NK-92 treated with Interleukin-12 subunit alpha and Interleukin-12 subunit beta, amount 100 ng/mL, for 24 hours (cell line): Measurements from ENCODE around the gene ZNRF1.
"Not testable (repeated sequence)": the region's sequence is repeated elsewhere in the genome, so short reads cannot be mapped to it uniquely, and the experiment has no call there.

Source experiments
- DNase-seq: peaks from one replicate; lab custom pipeline; 2025; lab: John Stamatoyannopoulos, UW

Gene ZNRF1

DNA sequence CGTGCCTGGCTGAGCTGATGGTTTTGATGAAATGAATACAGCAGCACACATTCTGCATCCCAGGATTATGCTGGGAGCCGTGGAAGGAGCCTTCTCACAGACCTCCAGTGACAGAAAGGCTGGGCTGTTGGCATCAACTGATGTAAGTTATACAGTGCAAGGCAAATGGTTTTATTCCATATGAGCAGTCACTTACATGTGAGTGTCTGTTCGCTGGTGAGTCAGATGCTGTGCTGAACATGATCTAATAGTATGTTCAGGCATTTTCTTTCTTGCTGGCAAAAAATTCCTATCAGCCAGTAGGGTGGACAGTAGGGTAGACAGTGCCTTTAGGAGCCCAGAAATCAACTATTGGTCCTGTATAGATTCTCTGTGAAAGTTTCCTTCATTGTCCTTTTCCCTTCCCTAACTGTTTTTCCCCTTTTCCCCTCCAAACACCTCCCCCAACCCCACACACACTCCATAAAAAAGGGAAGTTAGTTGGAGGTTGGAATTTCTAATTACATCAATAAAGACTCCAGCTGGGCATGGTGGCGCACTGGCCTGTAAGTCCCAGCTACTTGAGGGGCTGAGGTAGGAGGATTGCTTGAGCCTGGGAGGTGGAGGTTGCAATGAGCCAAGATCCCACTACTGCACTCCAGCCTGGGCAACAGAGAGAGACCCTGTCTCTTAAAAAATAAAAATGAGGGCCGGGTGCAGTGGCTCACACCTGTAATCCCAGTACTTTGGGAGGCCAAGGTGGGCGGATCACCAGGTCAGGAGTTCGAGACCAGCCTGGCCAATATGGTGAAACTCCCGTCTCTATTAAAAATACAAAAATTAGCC, 81.6 kb downstream of the ZNRF1 start:
- DNase-seq = no peak

DNA sequence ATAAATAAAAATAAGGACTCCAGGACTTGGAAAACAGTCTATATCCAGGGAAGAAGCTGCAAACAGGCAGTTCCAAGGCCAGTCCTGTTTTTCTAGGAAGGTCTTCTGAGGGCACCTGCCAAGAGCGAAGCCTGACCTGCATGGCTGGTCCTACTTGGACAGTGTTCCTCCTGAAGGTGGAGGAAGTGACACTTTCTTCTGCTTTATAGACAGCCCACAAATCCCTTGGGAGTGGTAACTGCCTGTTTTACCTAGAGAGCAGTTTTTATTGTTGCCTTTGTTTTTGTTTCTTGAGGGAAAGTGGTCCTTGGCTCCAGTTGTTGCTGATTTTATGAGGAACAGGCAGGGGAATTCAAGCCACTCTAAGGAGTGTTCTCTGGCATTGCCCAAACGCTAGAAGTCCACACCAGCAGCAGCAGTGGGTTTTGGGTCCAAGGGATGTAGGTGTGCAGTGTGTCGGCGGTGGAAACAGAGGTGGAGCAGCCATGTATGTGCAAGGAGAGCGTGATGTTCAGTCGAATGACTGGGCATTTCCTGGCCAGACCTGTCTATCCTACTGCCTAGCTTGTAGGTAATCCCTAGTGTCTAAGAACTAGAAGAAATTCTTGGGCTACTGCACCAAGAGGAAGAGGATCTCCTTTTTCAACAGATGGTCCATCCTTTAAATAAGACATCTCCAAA, 82.5 kb downstream of the ZNRF1 start:
- DNase-seq = no peak

DNA sequence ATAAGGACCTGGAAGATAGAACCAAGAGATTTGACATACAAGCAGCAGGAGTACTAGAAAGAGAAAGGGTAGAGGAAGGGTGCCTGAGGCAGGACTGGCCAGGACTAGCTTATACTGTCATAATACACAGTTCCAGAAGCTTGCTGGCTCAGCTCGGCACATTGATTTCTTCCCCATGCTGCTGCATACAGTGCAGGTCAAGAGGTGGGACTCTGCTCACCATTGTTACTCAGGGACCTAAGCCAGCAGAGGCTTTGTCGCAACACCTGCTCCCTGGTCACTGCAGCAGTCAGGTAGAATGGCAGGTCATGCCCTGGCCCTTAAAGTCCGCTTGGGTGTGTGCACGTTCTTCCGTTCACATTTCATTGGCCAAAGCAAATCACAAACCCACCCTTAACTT, 85.0 kb downstream of the ZNRF1 start:
- DNase-seq = no peak

DNA sequence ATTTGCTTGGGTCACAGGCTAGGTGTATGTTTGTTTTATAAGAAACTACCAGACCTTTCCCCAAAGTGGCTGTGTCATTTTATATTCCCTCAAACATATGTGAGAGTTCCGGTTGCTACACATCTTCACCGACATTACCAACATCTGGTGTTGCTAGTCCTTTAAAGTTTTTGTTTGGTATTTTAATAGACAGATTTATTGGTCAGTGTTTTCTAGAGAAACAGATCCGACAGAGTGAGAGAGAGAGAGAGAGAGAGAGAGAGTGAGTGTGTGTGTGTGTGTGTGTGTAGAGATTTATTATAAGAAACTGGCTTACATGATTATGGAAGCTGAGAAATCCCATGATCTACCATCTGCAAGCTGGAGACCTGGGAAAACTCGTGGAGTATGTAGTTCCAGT, 86.7 kb downstream of the ZNRF1 start:
- no peak for DNase-seq

DNA sequence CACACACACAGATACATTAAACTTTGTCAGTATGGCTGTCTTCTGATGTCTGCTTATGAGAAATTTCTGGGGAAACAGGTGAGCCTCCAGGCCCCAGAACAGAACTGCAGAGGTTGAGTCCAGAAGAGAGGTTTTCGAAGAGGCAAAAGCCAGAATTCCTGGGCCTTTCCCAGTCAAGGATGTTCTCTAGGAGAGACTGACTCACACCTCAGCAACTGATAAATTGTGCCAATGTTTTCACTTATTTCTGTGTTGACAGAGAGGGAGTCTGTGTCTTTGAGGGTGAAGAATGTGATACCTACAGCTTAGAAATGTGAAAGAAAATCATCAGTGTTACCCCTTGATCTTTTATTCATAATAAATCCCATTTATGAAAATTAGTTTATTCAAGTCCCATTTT, 87.5 kb downstream of the ZNRF1 start:
- DNase-seq = no peak

DNA sequence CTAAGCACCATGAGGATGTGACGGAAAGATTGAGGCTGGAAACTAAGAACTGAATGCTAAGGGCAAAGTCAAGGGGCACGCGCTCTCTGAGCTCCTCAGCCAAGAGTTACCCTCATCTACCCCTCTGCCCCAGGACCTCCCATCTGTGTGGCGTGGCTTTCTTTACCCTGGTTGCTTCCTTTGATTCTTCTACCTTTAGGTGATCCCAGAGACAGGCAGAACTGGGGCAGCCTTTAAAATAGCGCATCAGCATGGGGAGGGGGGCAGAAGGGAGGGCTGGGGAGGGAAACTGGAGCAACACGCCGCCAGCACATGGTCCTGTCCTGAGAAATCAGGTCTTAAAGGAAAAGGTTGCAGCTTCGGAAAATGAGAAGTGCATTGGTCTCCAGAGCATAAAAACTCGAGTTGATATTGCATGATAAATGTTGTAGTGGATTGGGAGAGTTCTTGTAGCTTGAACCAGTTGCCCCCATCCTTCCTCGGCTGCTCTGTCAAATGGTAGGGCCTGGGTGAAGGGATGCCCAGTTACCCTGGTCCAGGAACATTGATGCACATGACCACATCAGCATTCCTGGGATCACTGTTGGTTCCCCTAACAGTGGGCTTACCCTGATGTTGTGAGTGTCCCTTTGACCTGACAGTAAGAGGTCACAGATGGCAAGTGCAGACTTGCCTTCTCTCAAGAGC, 88.0 kb downstream of the ZNRF1 start:
- DNase-seq = no peak

DNA sequence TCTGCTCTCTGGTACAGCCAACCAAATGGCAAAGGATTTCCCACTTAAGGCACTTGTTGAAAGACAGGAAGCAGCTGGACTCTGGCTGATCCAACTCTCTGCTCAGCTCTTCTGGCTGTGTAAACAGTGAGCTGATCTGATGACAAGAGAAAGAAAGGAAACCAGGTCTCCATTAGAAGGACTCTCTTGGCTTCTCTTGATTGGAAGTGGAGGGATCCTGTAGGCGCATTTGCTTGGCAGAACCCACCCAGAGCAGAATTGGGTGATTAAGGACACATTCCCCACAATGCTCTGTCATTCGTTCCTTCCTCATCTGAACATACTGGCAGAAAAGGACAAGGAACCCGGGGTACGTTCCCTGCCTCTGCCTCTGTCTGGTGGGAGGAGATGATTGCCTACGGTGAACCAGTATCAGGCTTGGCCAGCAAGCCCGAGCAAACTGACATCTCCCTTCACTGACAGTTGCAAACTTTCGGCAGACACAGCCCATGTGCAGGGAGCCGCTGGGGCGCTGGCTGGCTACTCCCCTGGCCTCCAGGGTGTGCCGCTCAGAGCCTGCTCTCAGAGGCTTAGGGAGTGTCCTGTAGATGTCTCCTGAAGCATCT, 88.7 kb downstream of the ZNRF1 start:
- no peak for DNase-seq

DNA sequence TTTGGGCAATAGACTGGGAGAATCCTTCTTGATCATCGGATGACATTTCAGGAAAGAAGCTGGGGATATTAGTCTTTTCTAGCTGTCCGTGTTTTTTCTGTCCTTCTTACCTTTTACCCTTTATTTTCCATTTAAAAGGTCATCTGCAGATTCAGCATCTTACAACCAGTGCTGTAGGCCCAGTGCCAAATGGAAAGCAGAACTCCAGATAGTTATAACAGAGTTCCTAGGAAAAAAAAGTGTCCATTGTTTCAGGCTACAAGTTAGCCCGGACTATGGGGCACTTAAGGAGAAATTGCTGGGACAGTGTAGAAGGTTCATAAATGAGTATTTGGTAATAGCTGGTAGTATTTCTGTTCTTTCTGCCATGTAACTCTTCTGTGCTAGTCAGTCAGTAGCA, 89.4 kb downstream of the ZNRF1 start:
- DNase-seq = no peak

DNA sequence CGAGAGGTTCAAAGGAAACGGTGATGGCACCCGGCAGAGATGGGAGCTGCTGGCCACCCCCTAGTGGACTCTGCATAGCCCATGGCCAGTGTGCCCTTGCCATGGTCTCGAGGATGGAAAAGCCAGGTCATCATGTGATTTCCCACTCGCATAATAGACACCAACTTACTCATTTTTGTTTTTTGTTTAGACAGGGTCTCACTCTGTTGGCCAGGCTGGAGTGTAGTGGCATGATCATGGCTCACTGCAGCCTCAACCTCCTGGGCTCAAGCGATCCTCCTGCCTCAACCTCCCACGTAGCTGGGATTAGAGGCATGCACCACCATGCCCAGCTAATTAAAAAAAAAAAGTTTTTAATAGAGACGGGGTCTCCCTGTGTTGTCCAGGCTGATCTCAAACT, 90.1 kb downstream of the ZNRF1 start:
- no peak for DNase-seq

DNA sequence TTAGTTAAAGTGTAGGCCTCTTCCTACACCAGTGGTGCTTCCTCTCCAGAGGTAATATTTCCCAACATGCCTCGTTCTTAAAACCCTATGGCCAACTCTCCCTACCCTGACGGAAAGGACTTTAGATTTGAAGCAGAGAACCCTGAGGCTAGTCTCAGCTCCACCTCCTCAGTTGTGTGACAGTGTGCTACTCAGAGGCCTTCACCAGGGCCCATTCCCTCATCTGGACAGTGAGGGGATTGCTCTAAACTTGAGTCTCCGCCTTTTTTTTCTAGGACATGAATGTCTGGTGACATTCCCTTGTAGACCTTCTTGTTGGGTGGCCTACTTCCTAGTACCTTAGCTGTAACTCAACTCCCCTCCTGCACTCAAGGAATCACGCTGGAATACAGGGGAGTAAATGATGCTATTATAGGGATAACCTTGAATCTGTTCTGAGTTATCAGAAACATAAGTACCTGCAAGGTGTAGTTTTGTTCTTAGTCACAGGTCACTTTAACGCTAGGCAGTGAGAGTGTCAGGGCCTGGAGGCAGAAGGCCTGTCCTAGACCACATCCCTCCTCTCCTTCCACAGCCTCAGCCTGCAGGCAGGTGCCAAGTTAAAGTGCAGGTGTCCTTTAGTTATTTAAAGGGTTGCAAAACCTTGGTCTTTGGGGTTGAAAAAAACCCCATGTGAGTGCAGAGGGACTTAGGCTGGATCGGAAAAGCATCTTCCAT, 90.8 kb downstream of the ZNRF1 start:
- no peak for DNase-seq

DNA sequence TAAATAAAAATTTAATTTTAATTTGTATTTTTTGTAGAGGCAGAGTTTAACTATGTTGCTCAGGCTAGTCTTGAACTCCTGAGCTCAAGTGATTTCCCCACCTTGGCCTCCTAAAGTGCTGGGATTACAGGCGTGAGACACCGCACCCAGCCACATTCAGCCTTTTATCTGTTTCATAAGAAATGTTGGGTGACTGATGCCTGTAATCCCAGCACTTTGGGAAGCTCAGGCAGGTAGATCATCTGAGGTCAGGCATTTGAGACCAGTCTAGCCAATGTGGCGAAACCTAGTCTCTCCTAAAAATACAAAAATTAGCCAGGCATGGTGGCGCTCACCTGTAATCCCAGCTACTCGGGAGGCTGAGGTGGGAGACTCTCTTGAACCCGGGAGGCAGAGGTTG, 92.1 kb downstream of the ZNRF1 start:
- DNase-seq = not testable (repeated sequence)

DNA sequence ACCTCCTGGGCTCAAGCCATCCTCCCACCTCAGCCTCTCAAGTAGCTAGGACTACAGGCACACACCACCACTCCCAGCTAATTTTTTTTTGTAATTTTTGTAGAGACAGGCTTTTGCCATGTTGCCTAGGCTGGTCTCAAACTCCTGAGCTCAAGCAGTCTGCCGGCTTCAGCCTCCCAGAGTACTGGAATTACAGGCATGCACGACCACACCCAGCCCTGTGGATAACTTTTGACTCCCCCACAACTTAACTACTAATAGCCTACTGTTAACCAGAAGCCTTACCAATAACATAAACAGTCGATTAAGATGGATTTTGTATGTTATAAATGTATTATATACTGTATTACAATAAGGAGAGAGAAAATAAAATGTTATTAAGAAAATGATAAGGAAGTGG, 92.8 kb downstream of the ZNRF1 start:
- DNase-seq = not testable (repeated sequence)

DNA sequence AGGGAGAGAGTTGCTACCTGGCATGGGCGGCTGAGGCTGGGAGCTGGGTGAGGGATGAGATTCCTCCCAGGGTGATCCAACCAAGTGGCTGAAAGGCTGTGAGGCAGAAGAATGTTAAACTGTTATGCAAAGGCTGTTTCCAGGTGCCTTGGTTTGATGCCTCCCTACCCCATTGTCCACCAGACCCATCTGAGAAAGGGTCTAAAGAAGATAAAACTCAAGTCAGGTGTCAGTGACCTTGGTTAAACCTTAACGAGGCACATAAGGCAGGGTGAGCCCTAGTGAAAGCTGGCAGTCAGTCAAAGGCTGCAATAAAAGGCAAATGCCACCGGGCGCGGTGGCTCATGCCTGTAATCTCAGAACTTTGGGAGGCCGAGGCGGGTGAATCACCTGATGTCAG, 94.0 kb downstream of the ZNRF1 start:
- DNase-seq = no peak

DNA sequence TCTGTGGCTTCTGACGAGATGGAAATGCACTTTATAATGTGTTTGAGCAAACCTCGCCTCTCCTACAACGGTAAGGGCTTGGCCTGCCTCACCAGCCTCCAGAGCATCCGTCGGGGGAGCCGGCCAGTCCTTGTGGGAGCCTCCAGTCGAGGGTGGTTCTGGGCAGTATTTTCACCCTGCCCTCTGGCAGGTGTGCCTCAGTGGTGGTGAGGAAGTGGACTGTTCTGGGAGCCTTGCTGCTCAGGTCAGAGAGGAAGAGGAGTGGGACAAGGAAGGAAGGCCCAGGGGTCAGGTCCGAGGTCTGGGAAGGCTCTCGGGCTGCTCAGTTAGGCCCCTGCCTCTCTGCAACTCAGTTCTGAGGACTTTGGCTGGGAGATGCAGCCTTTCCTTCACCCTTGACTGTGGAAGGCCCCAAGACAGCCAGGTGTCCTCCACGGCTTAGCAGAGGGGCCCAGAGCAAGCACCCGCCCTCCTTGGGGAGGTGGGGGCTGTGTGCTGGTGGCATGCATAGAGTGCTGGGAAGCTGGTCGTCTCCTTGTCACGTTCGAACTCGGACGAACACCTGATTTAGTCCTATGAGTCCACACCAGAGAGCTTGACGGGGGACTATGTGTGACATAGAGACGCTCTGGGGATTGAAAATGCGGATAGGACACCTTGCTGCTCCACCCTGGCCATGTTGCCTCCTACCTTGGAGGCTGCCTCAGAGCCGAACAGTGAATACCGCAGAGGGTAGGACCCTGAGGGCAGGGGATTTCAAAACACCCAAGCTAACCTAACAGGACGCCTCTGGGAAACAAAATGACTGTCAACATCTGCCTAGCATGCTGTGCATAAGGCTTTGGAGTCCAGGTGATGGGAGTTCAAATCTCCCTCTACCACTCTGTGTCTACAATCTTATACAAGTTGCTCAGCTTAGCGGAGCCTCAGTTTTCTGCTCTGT, 95.0 kb downstream of the ZNRF1 start:
- DNase-seq = no peak

DNA sequence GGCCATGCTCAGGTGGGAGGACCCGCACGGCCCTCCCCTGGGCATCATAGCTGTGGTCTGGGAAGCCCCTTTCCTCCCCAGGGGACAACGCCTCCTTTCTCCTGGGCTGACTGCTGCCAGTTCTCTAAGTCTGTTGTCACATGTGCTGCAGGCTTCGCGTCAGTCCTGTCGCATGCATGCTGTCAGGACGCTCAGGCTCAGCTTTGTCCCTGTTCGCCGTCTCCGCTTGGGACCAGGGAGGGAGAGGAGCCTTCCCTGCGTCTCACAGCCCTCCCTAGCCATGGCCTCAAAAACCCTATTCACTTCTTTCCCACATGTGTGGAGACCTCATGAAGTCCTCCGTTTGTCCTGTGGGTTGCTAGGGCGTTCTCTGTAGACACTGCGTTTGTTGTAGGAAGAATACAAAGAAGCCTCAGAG, 96.4 kb downstream of the ZNRF1 start:
- DNase-seq = no peak

DNA sequence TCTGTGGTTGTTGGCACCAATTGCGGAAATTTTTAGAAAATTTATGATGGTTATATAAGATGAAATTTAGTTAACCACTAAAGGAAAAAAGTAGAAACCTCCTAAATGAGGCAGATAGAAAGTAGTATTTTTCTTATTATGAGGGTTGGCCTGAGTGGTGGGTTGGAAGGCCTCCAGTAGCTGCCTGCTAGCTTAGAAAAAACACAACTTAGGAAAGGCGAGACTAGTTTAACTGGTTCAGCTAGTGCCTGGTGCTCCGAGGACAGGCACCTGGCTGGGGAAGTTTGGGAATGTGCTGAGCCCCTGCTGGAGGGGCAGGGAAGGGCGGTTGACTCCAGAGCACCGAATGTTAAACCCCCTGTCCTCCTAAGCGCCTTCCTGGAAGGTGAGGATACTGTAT, 97.8 kb downstream of the ZNRF1 start:
- no peak for DNase-seq

DNA sequence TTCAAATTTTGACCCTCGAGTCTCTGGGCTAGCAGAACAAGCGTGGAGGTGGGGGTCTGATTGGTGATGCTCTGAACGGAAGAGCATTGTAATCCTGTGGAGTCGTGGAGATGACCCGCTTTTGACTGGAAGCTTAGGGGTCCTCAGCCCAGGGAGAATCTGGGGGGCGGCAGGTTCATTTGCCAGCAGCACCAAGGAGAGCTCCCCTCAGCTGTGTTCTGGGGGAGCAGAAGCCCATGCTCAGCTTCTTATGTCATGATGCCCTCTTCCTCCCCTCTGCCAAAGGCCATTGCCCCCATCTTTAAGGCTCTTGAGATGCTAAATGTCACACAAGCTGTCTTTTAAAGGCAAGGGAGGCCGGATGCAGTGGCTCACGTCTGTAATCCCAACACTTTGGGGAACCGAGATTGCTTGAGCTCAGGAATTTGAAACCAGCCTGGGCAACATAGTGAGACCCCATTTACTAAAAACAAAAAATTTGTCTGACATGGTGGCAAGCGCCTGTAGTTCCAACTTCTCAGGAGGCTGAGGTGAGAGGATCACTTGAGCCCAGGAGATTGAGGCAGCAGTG, 98.5 kb downstream of the ZNRF1 start:
- DNase-seq = no peak

DNA sequence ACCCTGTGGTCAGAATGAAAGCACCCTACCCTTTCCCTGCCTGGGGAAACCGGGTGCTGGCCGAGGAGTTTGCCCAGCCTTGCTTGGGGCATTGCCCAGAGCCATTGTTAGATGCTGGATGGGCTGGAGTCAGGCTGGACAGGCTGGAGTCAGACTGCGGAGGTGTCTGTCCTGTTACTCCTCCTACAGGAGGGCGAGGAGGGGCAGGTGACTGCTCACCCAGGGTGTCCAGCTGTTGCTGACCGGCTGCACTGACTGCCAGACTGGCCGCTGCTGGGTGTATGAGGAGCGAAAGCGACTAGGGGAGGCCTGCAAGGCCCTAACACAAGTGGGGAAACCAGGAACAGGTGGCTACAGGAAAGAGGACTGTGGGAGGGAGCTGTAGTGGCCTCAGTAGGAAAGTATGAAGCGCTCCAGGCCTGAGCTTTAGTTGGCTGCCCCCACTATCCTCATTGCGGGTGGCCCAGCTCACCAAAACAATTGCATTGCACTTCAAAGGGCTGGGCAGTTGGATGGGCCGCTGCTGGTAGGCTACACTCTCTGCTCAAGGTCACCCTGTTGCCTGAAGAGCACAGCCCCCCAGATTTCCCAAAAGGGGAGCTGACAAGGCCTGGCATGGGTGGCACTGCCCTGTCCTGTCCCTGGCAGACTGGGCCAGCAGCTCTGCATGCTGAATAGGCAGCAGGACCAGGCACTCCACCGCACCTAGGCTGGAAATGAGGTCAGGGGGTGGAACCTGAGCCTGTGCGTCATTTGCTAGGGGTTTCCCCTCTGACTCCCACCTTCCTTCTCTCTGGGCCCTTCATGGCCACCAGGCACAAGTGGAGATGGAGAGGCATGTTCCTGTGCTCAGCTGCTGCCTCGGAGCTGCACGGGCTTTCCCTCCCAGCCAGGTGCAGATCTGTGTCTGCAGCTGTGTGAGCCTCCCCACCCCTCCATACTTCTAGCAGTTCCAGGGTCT, 99.4 kb downstream of the ZNRF1 start:
- DNase-seq = no peak

DNA sequence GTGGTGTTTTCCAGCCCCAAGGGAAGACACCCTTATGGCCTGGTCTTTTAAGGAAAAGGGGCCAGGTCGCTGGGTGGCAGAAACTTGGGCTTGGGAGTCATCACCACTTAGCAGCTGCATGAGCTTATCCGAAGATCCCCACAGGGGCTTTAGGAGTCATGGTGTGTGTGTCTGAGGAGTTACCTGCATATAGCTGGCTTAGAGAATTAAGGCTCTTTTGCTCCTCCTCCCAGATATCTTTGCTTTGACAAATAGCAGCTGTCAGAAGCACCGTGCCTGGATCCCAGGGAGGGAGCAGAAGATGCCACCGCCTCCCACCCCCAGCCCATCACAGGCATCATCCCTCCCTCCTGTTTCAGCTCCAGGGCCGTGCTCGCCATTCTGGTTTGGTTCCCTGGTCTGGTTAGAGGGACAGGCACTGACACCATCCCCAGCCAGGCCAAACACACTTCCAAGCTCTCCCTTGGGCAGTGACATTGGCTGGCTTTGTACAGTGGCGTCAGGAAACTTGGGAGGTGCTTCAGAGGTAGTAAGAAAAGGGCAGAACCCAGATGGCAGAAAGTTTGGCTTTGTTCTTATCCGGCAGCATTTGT, 100.3 kb downstream of the ZNRF1 start:
- no peak for DNase-seq
